ENCODE measurements around the gene ARHGAP27. TPM values are rescaled to one million over a fixed set of nuclear protein-coding genes. Genes with fewer than 3 reads are reported as not detected.

Gene ARHGAP27
- total and polyA plus RNA-seq, 2 of the 4 experiments (the other 2 are of a cell fraction), result under 0.01 to 0.89 TPM

DNA sequence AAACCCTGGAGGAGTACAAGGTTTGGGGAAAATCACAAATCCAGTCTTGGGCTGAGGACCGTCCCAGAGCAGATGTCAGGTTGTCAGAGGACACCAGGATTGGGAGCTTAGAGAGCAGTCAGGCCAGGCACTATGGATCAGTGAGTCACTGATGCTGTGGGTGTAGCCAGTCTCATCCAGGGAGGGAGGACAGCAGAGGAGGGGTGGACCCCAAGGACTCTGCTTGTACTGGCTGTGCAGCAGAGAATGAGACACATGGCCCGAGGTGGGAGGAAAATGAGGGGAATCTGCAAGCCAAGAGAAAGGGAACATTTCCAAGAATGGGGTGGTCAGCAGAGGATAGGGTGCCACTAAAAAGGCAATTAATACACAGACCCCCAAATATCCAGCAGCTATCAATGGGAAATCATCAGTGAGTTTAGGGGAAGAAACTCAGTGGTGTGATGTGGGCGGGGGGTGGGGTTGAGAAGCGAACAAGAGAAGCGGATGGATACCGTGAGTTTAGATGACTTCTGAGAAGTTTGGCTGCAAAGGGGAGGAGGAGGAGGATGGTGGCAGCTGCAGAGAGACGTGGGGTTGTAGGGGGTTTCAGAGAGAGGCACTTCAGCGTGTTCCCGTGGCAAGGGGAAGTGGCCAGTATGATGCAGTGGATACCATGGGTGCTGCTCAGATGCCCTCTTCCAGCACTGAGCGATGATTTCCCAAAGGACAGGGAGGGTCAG lies 43.9 kb downstream of the ARHGAP27 start:
- intact Hi-C loops (cut with micrococcal nuclease) (loop anchor here (5.0 kb wide), 1 partner anchor 96 kb away; no protein-coding TSS in a partner anchor), dilution Hi-C loops (cut with HindIII; ENCODE audit: low sequenced_read_pairs, unreplicated experiment) (no loop called here)

More for the DNA sequence above, 43.9 kb downstream of the ARHGAP27 start:
- no peak overlapping the region for H3K4ac ChIP-seq (ENCODE audit: low read depth, low read length)
- no peak overlapping the region for H3K23ac ChIP-seq (ENCODE audit: low read depth, low read length)
- TF ChIP-seq RAD21 (IDR thresholded peaks at IDR 0.05; ENCODE audit: low read length), result no peak
- no peak for TF ChIP-seq POLR2A (IDR thresholded peaks at IDR 0.05; ENCODE audit: low read depth, low read length)
- no peak for TF ChIP-seq SMC3 (IDR thresholded peaks at IDR 0.05; ENCODE audit: low read depth, low read length)
- no peak for TF ChIP-seq MAFK (IDR thresholded peaks at IDR 0.05; ENCODE audit: low read depth, low read length)
- TF ChIP-seq FOS (IDR thresholded peaks at IDR 0.05; ENCODE audit: low read depth, low read length), result no peak
- TF ChIP-seq USF2 (IDR thresholded peaks at IDR 0.05; ENCODE audit: low read depth, low read length), result no peak
- TF ChIP-seq CHD1 (IDR thresholded peaks at IDR 0.05; ENCODE audit: low read depth, low read length), result no peak
- TF ChIP-seq RFX5 (IDR thresholded peaks at IDR 0.05; ENCODE audit: low read depth, low read length), result no peak
- TF ChIP-seq BHLHE40 (IDR thresholded peaks at IDR 0.05; ENCODE audit: low read depth, low read length), result no peak
- no peak for TF ChIP-seq CEBPB (IDR thresholded peaks at IDR 0.05; ENCODE audit: low read depth, low read length)
- TF ChIP-seq RCOR1 (IDR thresholded peaks at IDR 0.05; ENCODE audit: insufficient replicate concordance, low read length), result no peak
- no peak for TF ChIP-seq ELK1 (IDR thresholded peaks at IDR 0.05; ENCODE audit: borderline replicate concordance, low read depth, low read length)
- POLR2A ChIA-PET (ENCODE audit: unreplicated experiment), result interaction anchor here (0.6 kb wide), 3 partner anchors 21 to 79 kb away, joined by 3 to 7 read pairs (median 7); no protein-coding TSS in a partner anchor
- no peak overlapping the region for H3K56ac ChIP-seq (ENCODE audit: extremely low read depth, insufficient read depth, low read length)
- no peak overlapping the region for H4K5ac ChIP-seq (ENCODE audit: low read depth, low read length)
- H3K4me3 ChIP-seq (ENCODE audit: insufficient read depth, low read depth, low read length), result no peak overlapping the region
- no peak overlapping the region for H4K91ac ChIP-seq (ENCODE audit: insufficient read depth, low read depth, low read length)
- in situ Hi-C loops (cut with MboI; ENCODE audit: low sequenced_read_pairs), result loop anchor here (5.0 kb wide), 2 partner anchors 111 to 171 kb away; no protein-coding TSS in a partner anchor
- DNase-seq (peak; percentile 62), ATAC-seq (ENCODE audit: low read depth) (peak; percentile 80)
- H3K9me1 ChIP-seq (ENCODE audit: insufficient read depth, low read length), result no peaks in the 10 kb centered on the region
- H3K79me1 ChIP-seq (ENCODE audit: low read depth in 1 of 2, low read length in 2 of 2), result no peaks in the 10 kb centered on the region
- no peak overlapping the region for H4K8ac ChIP-seq (ENCODE audit: low read depth in 2 of 2, low read length in 2 of 2)
- no peak overlapping the region for H2BK5ac ChIP-seq (ENCODE audit: low read depth, low read length, poor library complexity, severe bottlenecking)
- CTCF ChIA-PET, result no interaction called here
- WGBS, 2 experiments (ENCODE audit: extremely low coverage in 2 of 2, insufficient read length in 1 of 2), result 60% methylated on average over 5 of the region's 10 CpGs; no CpG with 5 or more reads in 1 of the 2 experiments
- no peaks in the 10 kb centered on the region for H4K20me1 ChIP-seq (ENCODE audit: insufficient read depth, low read length)
- no peak overlapping the region for H2BK20ac ChIP-seq (ENCODE audit: low read depth, low read length)
- no peak overlapping the region for H2BK15ac ChIP-seq (ENCODE audit: low read depth, low read length)
- H3K27ac ChIP-seq (ENCODE audit: insufficient read depth, low read length), result no peak overlapping the region
- no peak overlapping the region for H2BK120ac ChIP-seq (ENCODE audit: low read depth, low read length)
- no peak overlapping the region for H3K9ac ChIP-seq (ENCODE audit: low read depth, low read length)
- no peaks in the 10 kb centered on the region for H3K9me3 ChIP-seq (ENCODE audit: control insufficient read depth, insufficient read depth, low read length)
- no peak overlapping the region for H3K14ac ChIP-seq (replicated peaks; ENCODE audit: low read depth, low read length)
- H2AK9ac ChIP-seq (replicated peaks; ENCODE audit: low read depth, low read length, poor library complexity), result no peak overlapping the region
- H2AK5ac ChIP-seq (ENCODE audit: low read depth, low read length), result peak overlapping the region; percentile 38; the same call in 1 of the 2 replicates
- H3K36me3 ChIP-seq (ENCODE audit: control insufficient read depth, insufficient read depth, low read length), result no peaks in the 10 kb centered on the region
- BruUV-seq (replicated peaks), result no TSS peak
- no peak overlapping the region for H3K18ac ChIP-seq (ENCODE audit: low read depth, low read length)
- peaks cover 5% of the 10 kb centered on the region; the same call in 1 of the 2 replicates for H3K4me1 ChIP-seq (ENCODE audit: control insufficient read depth, insufficient read depth, low read length)
- H2AFZ ChIP-seq (replicated peaks; ENCODE audit: low read length, poor library complexity), result no peak overlapping the region
- peaks cover 13% of the 10 kb centered on the region; the same call in 1 of the 2 replicates for H3K27me3 ChIP-seq (ENCODE audit: control insufficient read depth, insufficient read depth, low read length)
- no peak overlapping the region for H3K4me2 ChIP-seq (ENCODE audit: low read depth, low read length)

Data from IMR-90 (cell line).